Esophagus squamous epithelium (tissue), 5 donors: ENCODE results near the gene AP2A2. TPM values are rescaled to one million over a fixed set of nuclear protein-coding genes. Genes with fewer than 3 reads are reported as not detected.

ENCODE experiments used
- DNase-seq: peaks from one replicate; lab custom pipeline; 2025; lab: John Stamatoyannopoulos, UW
- H3K27ac ChIP-seq, 4 donors: fragments of 200-600 bp; sonication (generic); one replicate each; pipeline ENCODE4 v1.5.1; 2016 to 2019; ENCODE audit warnings: mild to moderate bottlenecking in 1 of 4
- H3K27me3 ChIP-seq, 4 donors: fragments of 200-600 bp; sonication (generic); 1 replicate in 3 of 4; 2 replicates in 1 of 4; pipeline versions ENCODE4 v1.5.1 to v1.6.0; 2017 to 2021; ENCODE audit warnings: antibody characterized with exemption in 1 of 4
- H3K36me3 ChIP-seq, 3 donors: fragments of 200-600 bp; sonication (generic); one replicate each; pipeline ENCODE4 v1.5.1; 2016 to 2019
- H3K4me1 ChIP-seq, 3 donors: fragments of 200-600 bp; sonication (generic); one replicate each; pipeline ENCODE4 v1.5.1; 2017 to 2019
- H3K4me3 ChIP-seq, 4 donors: fragments of 200-600 bp; sonication (generic); 1 replicate in 3 of 4; 2 replicates in 1 of 4; pipeline ENCODE4 v1.5.1; 2016 to 2019; ENCODE audit warnings: mild to moderate bottlenecking in 2 of 4, moderate library complexity in 1 of 4
- H3K9me3 ChIP-seq, 3 donors: fragments of 200-600 bp; sonication (generic); one replicate each; pipeline ENCODE4 v1.5.1; 2016 to 2019
- CTCF ChIP-seq, 6 experiments: fragments of 450-650 bp in 4 of 6; fragments of 200-600 bp in 2 of 6; sonication (generic) in 2 of 6; IDR thresholded peaks; one replicate each; pipeline ENCODE4 v1.5.1; 2016 to 2019; ENCODE audit warnings: antibody characterized with exemption in 6 of 6, mild to moderate bottlenecking in 4 of 6, moderate library complexity in 4 of 6
- POLR2A ChIP-seq, 4 donors: fragments of 450-650 bp; IDR thresholded peaks; one replicate each; pipeline ENCODE4 v1.6.1; 2017; ENCODE audit warnings: antibody characterized with exemption in 4 of 4, mild to moderate bottlenecking in 4 of 4, moderate library complexity in 3 of 4
- WGBS, 2 donors: methylation state at CpG; one replicate each; pipeline ENCODE4 v1.1.5; 2018; 5-methylcytosine and 5-hydroxymethylcytosine counted together
- intact Hi-C: fragments of 100-400 bp; cut with DNase I; formaldehyde crosslinking; loops from one replicate; pipeline ENCODE4 v1.15.0; 2022
- total RNA-seq, 4 donors: library from RNA; depleted of rRNA; stranded (reverse); fragments of >200 nt; gene quantifications; one replicate each; pipeline ENCODE4 v1.1.0, GENCODE V29; 2016
- donor health status: DM: yes; HTN: yes; CAD: no.

AP2A2 gene
- total RNA-seq, 4 donors from 2014 or later, result 19.8 to 48.6 (median 28.5) TPM

GRCh38 chr11:940496-941135 is 14.9 kb downstream of the AP2A2 start:
- intact Hi-C loops, result no loop called here
- H3K27me3 ChIP-seq, result no peaks in the 10 kb centered on the region
- H3K4me3 ChIP-seq, result no peak overlapping the region
- DNase-seq, result no peak
- H3K9me3 ChIP-seq, result no peaks in the 10 kb centered on the region
- no peak overlapping the region for H3K27ac ChIP-seq
- TF ChIP-seq POLR2A (IDR thresholded peaks at IDR 0.05) (no peak), CTCF (IDR thresholded peaks at IDR 0.05) (no peak)
- H3K4me1 ChIP-seq, result peaks cover 0 to 49% (median 10%) of the 10 kb centered on the region in 3 donors
- WGBS, 2 donors, result 73 to 74% methylated on average over 6 to 11 of the region's 11 CpGs
- H3K36me3 ChIP-seq, result peaks cover 0 to 24% (median 0%) of the 10 kb centered on the region in 3 donors

- no peaks in the 10 kb centered on the region for H3K9me3 ChIP-seq
- no peak for TF ChIP-seq CTCF (IDR thresholded peaks at IDR 0.05)
- TF ChIP-seq POLR2A (IDR thresholded peaks at IDR 0.05), result no peak
- DNase-seq, result no peak
- H3K4me1 ChIP-seq, result peaks cover 0 to 43% (median 10%) of the 10 kb centered on the region in 3 donors
- H3K36me3 ChIP-seq, result peaks cover 0 to 45% (median 9%) of the 10 kb centered on the region in 3 donors
- H3K27me3 ChIP-seq, result no peaks in the 10 kb centered on the region
- intact Hi-C loops, result no loop called here
- 52 to 54% methylated on average over 9 of the region's 9 CpGs for WGBS, 2 donors
- H3K4me3 ChIP-seq, result no peak overlapping the region
- no peak overlapping the region for H3K27ac ChIP-seq
Observed at GRCh38 chr11:942823-943222, 17.2 kb downstream of the AP2A2 start.

GRCh38 chr11:944711-945470 is 19.2 kb downstream of the AP2A2 start:
- WGBS, 2 donors, result 79 to 82% methylated on average over 13 of the region's 13 CpGs
- no peak for DNase-seq
- no peak for TF ChIP-seq CTCF (IDR thresholded peaks at IDR 0.05)
- TF ChIP-seq POLR2A (IDR thresholded peaks at IDR 0.05), result no peak

GRCh38 chr11:945986-946385 is 20.3 kb downstream of the AP2A2 start:
- 62 to 80% methylated on average over 7 to 8 of the region's 9 CpGs for WGBS, 2 donors
- TF ChIP-seq CTCF (IDR thresholded peaks at IDR 0.05), result no peak
- no peak for TF ChIP-seq POLR2A (IDR thresholded peaks at IDR 0.05)
- peaks cover 0 to 20% (median 10%) of the 10 kb centered on the region in 3 donors for H3K4me1 ChIP-seq
- intact Hi-C loops, result no loop called here
- H3K4me3 ChIP-seq, result no peak overlapping the region
- no peaks in the 10 kb centered on the region for H3K27me3 ChIP-seq
- H3K9me3 ChIP-seq, result peaks cover 0 to 12% (median 6%) of the 10 kb centered on the region in 3 donors
- no peak for DNase-seq
- H3K36me3 ChIP-seq, result peaks cover 9 to 62% (median 15%) of the 10 kb centered on the region in 3 donors
- H3K27ac ChIP-seq, result no peak overlapping the region

More at GRCh38 chr11:944711-945470, 19.2 kb downstream of the AP2A2 start:
- intact Hi-C loops, result no loop called here
- Histone ChIP-seq H3K27me3 (no peaks in the 10 kb centered on the region), H3K27ac (no peak overlapping the region), H3K4me3 (no peak overlapping the region), H3K36me3 (peaks cover 9 to 62% (median 15%) of the 10 kb centered on the region in 3 donors), H3K9me3 (peaks cover 0 to 11% (median 6%) of the 10 kb centered on the region in 3 donors), H3K4me1 (peaks cover 0 to 31% (median 10%) of the 10 kb centered on the region in 3 donors)

- H3K27ac ChIP-seq, result no peak overlapping the region
- DNase-seq, result no peak
- H3K36me3 ChIP-seq, result peaks cover 9 to 62% (median 15%) of the 10 kb centered on the region in 3 donors
- intact Hi-C loops, result no loop called here
- H3K27me3 ChIP-seq, result no peaks in the 10 kb centered on the region
- no peak overlapping the region for H3K4me3 ChIP-seq
- H3K9me3 ChIP-seq, result peaks cover 0 to 12% (median 6%) of the 10 kb centered on the region in 3 donors
- WGBS, 2 donors, result 89 to 91% methylated on average over 3 to 4 of the region's 4 CpGs
- peaks cover 0 to 15% (median 0%) of the 10 kb centered on the region in 3 donors for H3K4me1 ChIP-seq
- TF ChIP-seq CTCF (IDR thresholded peaks at IDR 0.05) (no peak), POLR2A (IDR thresholded peaks at IDR 0.05) (no peak)
Observed at GRCh38 chr11:947744-948143, 22.1 kb downstream of the AP2A2 start.
